Measurements from ENCODE around the gene SLC5A4. TPM values are rescaled to one million over a fixed set of nuclear protein-coding genes. Genes with fewer than 3 reads are reported as not detected.
A peak's percentile ranks its signal among the peaks of the same experiment; 100 is the strongest.

The SLC5A4 gene
- total RNA-seq, 4 donors from 2014 or later, result 0.21 to 2.4 (median 1.3) TPM

- TF ChIP-seq CTCF (IDR thresholded peaks at IDR 0.05) (no peak), EP300 (IDR thresholded peaks at IDR 0.05) (no peak), POLR2A (IDR thresholded peaks at IDR 0.05) (no peak)
- Histone ChIP-seq H3K4me1 (no peaks in the 10 kb centered on the region), H3K4me3 (no peak overlapping the region), H3K9me3 (no peaks in the 10 kb centered on the region), H3K27ac (no peak overlapping the region), H3K36me3 (no peaks in the 10 kb centered on the region), H3K27me3 (no peaks in the 10 kb centered on the region)
- DNase-seq (ENCODE audit: low spot score in 2 of 2), result no peak
- WGBS, 2 donors, result 78 to 84% methylated on average over 3 of the region's 3 CpGs
Observed at GRCh38 chr22:32219026-32219425, 36.1 kb downstream of the SLC5A4 start.

- Histone ChIP-seq H3K36me3 (no peaks in the 10 kb centered on the region), H3K27me3 (no peaks in the 10 kb centered on the region), H3K9me3 (no peaks in the 10 kb centered on the region), H3K4me3 (no peak overlapping the region), H3K4me1 (no peaks in the 10 kb centered on the region), H3K27ac (no peak overlapping the region)
- WGBS, 2 donors, result 75 to 81% methylated on average over 6 of the region's 6 CpGs
- DNase-seq (ENCODE audit: low spot score in 2 of 2), result no peak
- TF ChIP-seq CTCF (IDR thresholded peaks at IDR 0.05) (no peak), EP300 (IDR thresholded peaks at IDR 0.05) (peak in 1 of 2 donors; percentile 15)
Observed at GRCh38 chr22:32218470-32218869, 36.7 kb downstream of the SLC5A4 start.

GRCh38 chr22:32217465-32217864, 37.7 kb downstream of the SLC5A4 start:
- Histone ChIP-seq H3K27ac (no peak overlapping the region), H3K27me3 (no peaks in the 10 kb centered on the region), H3K9me3 (no peaks in the 10 kb centered on the region), H3K4me3 (no peak overlapping the region), H3K4me1 (no peaks in the 10 kb centered on the region), H3K36me3 (no peaks in the 10 kb centered on the region)
- whole genome bisulfite sequencing, 2 donors, result 81 to 88% methylated on average over 2 of the region's 2 CpGs
- TF ChIP-seq CTCF (IDR thresholded peaks at IDR 0.05) (no peak), EP300 (IDR thresholded peaks at IDR 0.05) (no peak), POLR2A (IDR thresholded peaks at IDR 0.05) (no peak)
- no peak for DNase-seq (ENCODE audit: low spot score in 2 of 2)

GRCh38 chr22:32216911-32217310, 38.2 kb downstream of the SLC5A4 start:
- TF ChIP-seq POLR2A (IDR thresholded peaks at IDR 0.05) (no peak), CTCF (IDR thresholded peaks at IDR 0.05) (no peak), EP300 (IDR thresholded peaks at IDR 0.05) (no peak)
- Histone ChIP-seq H3K36me3 (no peaks in the 10 kb centered on the region), H3K9me3 (no peaks in the 10 kb centered on the region), H3K4me3 (no peak overlapping the region), H3K4me1 (no peaks in the 10 kb centered on the region), H3K27me3 (no peaks in the 10 kb centered on the region), H3K27ac (no peak overlapping the region)
- WGBS, 2 donors, result 82% methylated on average over 10 of the region's 10 CpGs
- no peak for DNase-seq (ENCODE audit: low spot score in 2 of 2)

GRCh38 chr22:32211011-32211410, 44.1 kb downstream of the SLC5A4 start:
- no peaks in the 10 kb centered on the region for H3K4me1 ChIP-seq
- WGBS, 2 donors, result 72 to 73% methylated on average over 7 of the region's 7 CpGs
- no peak overlapping the region for H3K4me3 ChIP-seq
- DNase-seq (ENCODE audit: low spot score in 2 of 2), result no peak
- H3K9me3 ChIP-seq, result no peaks in the 10 kb centered on the region
- TF ChIP-seq EP300 (IDR thresholded peaks at IDR 0.05) (no peak), POLR2A (IDR thresholded peaks at IDR 0.05) (no peak), CTCF (IDR thresholded peaks at IDR 0.05) (no peak)
- H3K27me3 ChIP-seq, result no peaks in the 10 kb centered on the region
- H3K36me3 ChIP-seq, result no peaks in the 10 kb centered on the region
- H3K27ac ChIP-seq, result no peak overlapping the region

Data from tibial nerve (tissue), 4 donors.